Adrenal gland (tissue), 5 donors: ENCODE results near the gene PLIN1.
"Not testable (repeated sequence)": the region's sequence is repeated elsewhere in the genome, so short reads cannot be mapped to it uniquely, and the experiment has no call there.

ENCODE experiments used
- CTCF ChIP-seq, 6 experiments: fragments of 450-650 bp in 4 of 6; fragments of 200-600 bp in 2 of 6; sonication (generic) in 1 of 6; IDR thresholded peaks; 1 replicate in 5 of 6; 2 replicates in 1 of 6; pipeline versions ENCODE4 v1.5.1 to v1.8.0; 2016 to 2021; ENCODE audit warnings: antibody characterized with exemption in 6 of 6, mild to moderate bottlenecking in 2 of 6, moderate library complexity in 1 of 6
- POLR2A ChIP-seq, 2 donors: fragments of 450-650 bp; IDR thresholded peaks; one replicate each; pipeline ENCODE4 v1.6.1; 2017; ENCODE audit warnings: antibody characterized with exemption in 2 of 2, mild to moderate bottlenecking in 2 of 2, moderate library complexity in 1 of 2
- donor health status: DM: no; HTN: no; CAD: no.

GRCh38 chr15:89689930-89690275, 10.7 kb upstream of the PLIN1 start:
- not testable (repeated sequence) for TF ChIP-seq CTCF, POLR2A (IDR thresholded peaks at IDR 0.05)
